Endodermal cell (in vitro differentiated cells): Measurements from ENCODE around the gene FKRP. TPM values are rescaled to one million over a fixed set of nuclear protein-coding genes. Genes with fewer than 3 reads are reported as not detected.
"Not testable (repeated sequence)": the region's sequence is repeated elsewhere in the genome, so short reads cannot be mapped to it uniquely, and the experiment has no call there.

Experiments
- DNase-seq: peaks from one replicate; pipeline ENCODE4 v3.0.0-alpha.2; 2017
- H3K27ac ChIP-seq: 2 replicates; pipeline ENCODE4 v1.5.1; 2013; ENCODE audit warnings: mild to moderate bottlenecking, low read depth, low read length, moderate library complexity
- H3K27me3 ChIP-seq: 2 replicates; pipeline ENCODE4 v1.6.1; 2013; ENCODE audit warnings: mild to moderate bottlenecking, low read length, moderate library complexity; ENCODE audit not compliant: insufficient read depth, control insufficient read depth, poor library complexity, severe bottlenecking
- H3K36me3 ChIP-seq: 2 replicates; pipeline ENCODE4 v1.7.0; 2013; ENCODE audit warnings: mild to moderate bottlenecking, low read length, moderate library complexity; ENCODE audit not compliant: control insufficient read depth, insufficient read depth
- H3K4me1 ChIP-seq: one replicate; pipeline ENCODE4 v1.7.0; 2013; ENCODE audit warnings: low read length; ENCODE audit not compliant: control insufficient read depth, insufficient read depth
- H3K4me3 ChIP-seq: 2 replicates; pipeline ENCODE4 v1.5.1; 2013; ENCODE audit warnings: mild to moderate bottlenecking, low read length, moderate library complexity
- H3K9ac ChIP-seq: 2 replicates; pipeline ENCODE4 v1.6.1; 2013; ENCODE audit warnings: mild to moderate bottlenecking, low read length, moderate library complexity; ENCODE audit not compliant: poor library complexity, severe bottlenecking; ENCODE audit errors: extremely low read depth
- H3K9me3 ChIP-seq: 2 replicates; pipeline ENCODE4 v1.6.1; 2013; ENCODE audit warnings: mild to moderate bottlenecking, low read length, moderate library complexity; ENCODE audit not compliant: control insufficient read depth
- H3K27ac Mint-ChIP-seq: 2 replicates; pipeline ENCODE4 v1.8.0; 2020; ENCODE audit warnings: mixed read lengths
- H3K27me3 Mint-ChIP-seq: 2 replicates; pipeline ENCODE4 v1.8.0; 2021; ENCODE audit warnings: mild to moderate bottlenecking, mixed read lengths; ENCODE audit not compliant: insufficient read depth
- H3K36me3 Mint-ChIP-seq: 2 replicates; pipeline ENCODE4 v1.8.0; 2020; ENCODE audit warnings: low read depth, mixed read lengths
- H3K4me1 Mint-ChIP-seq: 2 replicates; pipeline ENCODE4 v1.8.0; 2020; ENCODE audit warnings: mixed read lengths
- H3K4me3 Mint-ChIP-seq: 2 replicates; pipeline ENCODE4 v1.8.0; 2020; ENCODE audit warnings: mild to moderate bottlenecking, moderate library complexity, mixed read lengths
- H3K9me3 Mint-ChIP-seq: 2 replicates; pipeline ENCODE4 v1.8.0; 2020; ENCODE audit warnings: mild to moderate bottlenecking, mixed read lengths
- WGBS, 2 experiments: methylation state at CpG; one replicate each; pipeline versions ENCODE4 v1.1.5 to v1.1.7; 2013; ENCODE audit warnings: missing lambda C conversion rate in 2 of 2, mixed read lengths in 1 of 2; ENCODE audit not compliant: insufficient coverage in 1 of 2, insufficient read length in 1 of 2; 5-methylcytosine and 5-hydroxymethylcytosine counted together
- total RNA-seq, 2 donors: library from RNA; stranded (reverse); fragmentation: NEBNext Ultra II Directional in 1 of 2; extraction: Animal tissue kit (Norgen Biotek cat#: 25700) in 1 of 2; gene quantifications; 2 replicates in 1 of 2; 3 replicates in 1 of 2; pipeline ENCODE4 v1.2.1, GENCODE V29; 2021
- TF ChIP-seq, protein P1 (sequence below): fragments of 200-600 bp; sonication (generic); conservative IDR thresholded peaks from 2 replicates; pipeline ENCODE4 v1.5.0; 2021; ENCODE audit warnings: antibody characterized with exemption, mild to moderate bottlenecking

FKRP gene
- total RNA-seq, 2 donors from 2014 or later = 19.8 to 33.7 TPM

DNA sequence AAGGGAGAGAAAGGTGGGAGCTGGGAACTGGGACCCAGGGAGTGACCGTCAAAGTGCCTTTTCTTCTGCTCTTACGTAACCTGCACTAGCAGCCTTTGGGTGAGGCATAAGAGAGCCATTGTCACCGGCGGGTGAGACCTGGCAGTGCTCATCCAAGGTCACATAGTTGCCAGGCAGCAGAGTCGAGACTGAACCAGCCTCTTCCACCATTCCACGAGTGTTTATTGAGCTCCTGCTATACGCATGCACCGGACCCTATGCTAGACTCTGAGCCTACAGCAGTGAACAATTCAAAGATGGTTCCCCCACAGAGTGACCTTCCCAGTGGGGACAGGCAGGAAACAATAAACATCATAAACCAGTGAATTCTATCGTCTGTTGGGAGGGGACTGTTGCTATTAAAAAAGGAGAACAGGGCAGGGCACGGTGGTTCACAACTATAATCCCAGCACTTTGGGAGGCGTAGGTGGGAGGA is 19.0 kb downstream of the FKRP start:
- H3K27me3 ChIP-seq = no peaks in the 10 kb centered on the region
- no peaks in the 10 kb centered on the region for H3K4me1 ChIP-seq
- TF ChIP-seq, protein P1, sequence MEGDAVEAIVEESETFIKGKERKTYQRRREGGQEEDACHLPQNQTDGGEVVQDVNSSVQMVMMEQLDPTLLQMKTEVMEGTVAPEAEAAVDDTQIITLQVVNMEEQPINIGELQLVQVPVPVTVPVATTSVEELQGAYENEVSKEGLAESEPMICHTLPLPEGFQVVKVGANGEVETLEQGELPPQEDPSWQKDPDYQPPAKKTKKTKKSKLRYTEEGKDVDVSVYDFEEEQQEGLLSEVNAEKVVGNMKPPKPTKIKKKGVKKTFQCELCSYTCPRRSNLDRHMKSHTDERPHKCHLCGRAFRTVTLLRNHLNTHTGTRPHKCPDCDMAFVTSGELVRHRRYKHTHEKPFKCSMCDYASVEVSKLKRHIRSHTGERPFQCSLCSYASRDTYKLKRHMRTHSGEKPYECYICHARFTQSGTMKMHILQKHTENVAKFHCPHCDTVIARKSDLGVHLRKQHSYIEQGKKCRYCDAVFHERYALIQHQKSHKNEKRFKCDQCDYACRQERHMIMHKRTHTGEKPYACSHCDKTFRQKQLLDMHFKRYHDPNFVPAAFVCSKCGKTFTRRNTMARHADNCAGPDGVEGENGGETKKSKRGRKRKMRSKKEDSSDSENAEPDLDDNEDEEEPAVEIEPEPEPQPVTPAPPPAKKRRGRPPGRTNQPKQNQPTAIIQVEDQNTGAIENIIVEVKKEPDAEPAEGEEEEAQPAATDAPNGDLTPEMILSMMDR = no peak
- H3K27ac Mint-ChIP-seq = no peak overlapping the region
- no peaks in the 10 kb centered on the region for H3K9me3 ChIP-seq
- WGBS, 2 experiments = 93 to 100% methylated on average over 8 to 11 of the region's 11 CpGs
- H3K4me3 ChIP-seq = no peak overlapping the region
- H3K36me3 ChIP-seq = no peaks in the 10 kb centered on the region
- H3K4me3 Mint-ChIP-seq = no peak overlapping the region
- no peak overlapping the region for H3K27ac ChIP-seq
- H3K9ac ChIP-seq = no peak overlapping the region
- no peak for DNase-seq
- peaks cover 8% of the 10 kb centered on the region for H3K4me1 Mint-ChIP-seq
- H3K9me3 Mint-ChIP-seq = no peaks in the 10 kb centered on the region
- peaks cover 8% of the 10 kb centered on the region for H3K27me3 Mint-ChIP-seq
- no peaks in the 10 kb centered on the region for H3K36me3 Mint-ChIP-seq

- H3K9ac ChIP-seq = no peak overlapping the region
- no peaks in the 10 kb centered on the region for H3K36me3 Mint-ChIP-seq
- no peak overlapping the region for H3K27ac ChIP-seq
- H3K27me3 ChIP-seq = no peaks in the 10 kb centered on the region
- DNase-seq = peak; percentile 90
- H3K4me1 ChIP-seq = no peaks in the 10 kb centered on the region
- H3K4me1 Mint-ChIP-seq = peaks cover 11% of the 10 kb centered on the region
- H3K4me3 Mint-ChIP-seq = no peak overlapping the region
- H3K9me3 ChIP-seq = no peaks in the 10 kb centered on the region
- H3K36me3 ChIP-seq = no peaks in the 10 kb centered on the region
- TF ChIP-seq, protein P1 = peak; percentile 89
- H3K27ac Mint-ChIP-seq = no peak overlapping the region
- H3K9me3 Mint-ChIP-seq = no peaks in the 10 kb centered on the region
- peaks cover 8% of the 10 kb centered on the region for H3K27me3 Mint-ChIP-seq
- WGBS, 2 experiments = 60 to 61% methylated on average over 14 to 18 of the region's 18 CpGs
- no peak overlapping the region for H3K4me3 ChIP-seq
These were observed 20.9 kb downstream of the FKRP start for GRCh38 chr19:46766569-46767317.

GRCh38 chr19:46768746-46769145 is 22.9 kb downstream of the FKRP start:
- H3K36me3 ChIP-seq, H3K27me3 Mint-ChIP-seq, H3K4me1 ChIP-seq, DNase-seq, H3K4me3 Mint-ChIP-seq, H3K27ac ChIP-seq, H3K9ac ChIP-seq, H3K36me3 Mint-ChIP-seq, H3K27me3 ChIP-seq, H3K27ac Mint-ChIP-seq, H3K4me3 ChIP-seq, H3K9me3 ChIP-seq, H3K9me3 Mint-ChIP-seq: not testable (repeated sequence)
- 65 to 66% methylated on average over 3 to 4 of the region's 4 CpGs for WGBS, 2 experiments
- H3K4me1 Mint-ChIP-seq = peaks cover 11% of the 10 kb centered on the region
